Activated CD8-positive, alpha-beta T cell treated with anti-CD3 and anti-CD28 coated beads, Interleukin-2, amount 10 ng/mL, durations not matched to agents 7 days and 5 days (primary cell): ENCODE data around the gene MCM9. TPM values are rescaled to one million over a fixed set of nuclear protein-coding genes. Genes with fewer than 3 reads are reported as not detected.

Source experiments
- ATAC-seq: fragments of 150-1000 bp; cut with Tn5 transposase; one replicate; pipeline ENCODE4 v1.10.0; 2021; ENCODE audit warnings: moderate library complexity
- CTCF ChIA-PET: fragments of 350-600 bp; sonication (Branson Sonifier 250); formaldehyde crosslinking; loops from one replicate; lab custom pipeline; 2021; ENCODE audit warnings: antibody characterized with exemption; lab: Charles Lee
- POLR2A ChIA-PET: fragments of 350-600 bp; sonication (Branson Sonifier 250); formaldehyde crosslinking; loops from one replicate; lab custom pipeline; 2021; ENCODE audit warnings: antibody characterized with exemption; lab: Charles Lee
- DNase-seq: peaks from one replicate; pipeline ENCODE4 v3.0.0-alpha.2; 2020
- H3K27ac Mint-ChIP-seq: one replicate; pipeline ENCODE4 v1.8.0; 2021; ENCODE audit warnings: mild to moderate bottlenecking, mixed read lengths
- H3K27me3 Mint-ChIP-seq: one replicate; pipeline ENCODE4 v1.8.0; 2021; ENCODE audit warnings: low read depth, mixed read lengths
- H3K36me3 Mint-ChIP-seq: one replicate; pipeline ENCODE4 v1.8.0; 2021; ENCODE audit warnings: low read depth, mixed read lengths
- H3K4me1 Mint-ChIP-seq: one replicate; pipeline ENCODE4 v1.8.0; 2021; ENCODE audit warnings: low read depth, mixed read lengths
- H3K4me3 Mint-ChIP-seq: one replicate; pipeline ENCODE4 v1.8.0; 2021; ENCODE audit warnings: mild to moderate bottlenecking, mixed read lengths
- H3K9me3 Mint-ChIP-seq: one replicate; pipeline ENCODE4 v1.8.0; 2022; ENCODE audit warnings: mixed read lengths; ENCODE audit not compliant: insufficient read depth
- total RNA-seq, 2 experiments: library from RNA; stranded (reverse); gene quantifications; one replicate each; pipeline ENCODE4 v1.2.3, GENCODE V29; 2021

The MCM9 gene
- 10 to 100 TPM; 18.1 to 18.8 TPM for total RNA-seq

- ATAC-seq (peak; percentile 97), DNase-seq (peak; percentile 88)
- ChIA-PET CTCF (interaction anchor here (0.7 to 2.5 kb wide), 3 partner anchors 38 to 225 kb away, joined by 3 to 9 read pairs (median 4); no protein-coding TSS in a partner anchor), POLR2A (interaction anchor here (0.7 to 1.7 kb wide), 8 partner anchors 11 to 379 kb away, joined by 3 to 25 read pairs (median 3); partner anchors contain the start of gene ASF1A)
- peak within 1 kb of the TSS; percentile 90 for H3K27ac Mint-ChIP-seq
- peak within 1 kb of the TSS; percentile 88 for H3K4me3 Mint-ChIP-seq
- no peaks in the 10 kb centered on the region for H3K27me3 Mint-ChIP-seq
- peaks cover 24% of the 10 kb centered on the region for H3K4me1 Mint-ChIP-seq
- H3K36me3 Mint-ChIP-seq, result peaks cover 35% of the 10 kb centered on the region
- peaks cover 8% of the 10 kb centered on the region for H3K9me3 Mint-ChIP-seq
These were observed at the start of gene MCM9 for GRCh38 chr6:118934461-118935330. MCM9 (minus strand) TSS chr6:118935159; CDS start chr6:118931723, 3,436 bp downstream.

- no peaks in the 10 kb centered on the region for H3K36me3 Mint-ChIP-seq
- CTCF ChIA-PET, result no interaction called here
These were observed 49.4 kb upstream of the MCM9 start for GRCh38 chr6:118984342-118984741.

GRCh38 chr6:118982575-118982911 lies 47.6 kb upstream of the MCM9 start:
- CTCF ChIA-PET, result no interaction called here

More at GRCh38 chr6:118984342-118984741, 49.4 kb upstream of the MCM9 start:
- H3K27ac Mint-ChIP-seq, result no peak overlapping the region
- H3K4me1 Mint-ChIP-seq, result no peaks in the 10 kb centered on the region
- H3K9me3 Mint-ChIP-seq, result no peaks in the 10 kb centered on the region
- H3K4me3 Mint-ChIP-seq, result no peak overlapping the region
- ATAC-seq (no peak), DNase-seq (no peak)
- H3K27me3 Mint-ChIP-seq, result no peaks in the 10 kb centered on the region
- POLR2A ChIA-PET, result no interaction called here

GRCh38 chr6:118981884-118982574 lies 47.1 kb upstream of the MCM9 start:
- POLR2A ChIA-PET, result no interaction called here
- Mint-ChIP-seq H3K27ac (no peak overlapping the region), H3K27me3 (no peaks in the 10 kb centered on the region), H3K4me1 (no peaks in the 10 kb centered on the region), H3K36me3 (no peaks in the 10 kb centered on the region), H3K9me3 (no peaks in the 10 kb centered on the region), H3K4me3 (no peak overlapping the region)
- CTCF ChIA-PET, result no interaction called here
- ATAC-seq (no peak), DNase-seq (no peak)

More at GRCh38 chr6:118982575-118982911, 47.6 kb upstream of the MCM9 start:
- no peaks in the 10 kb centered on the region for H3K4me1 Mint-ChIP-seq
- POLR2A ChIA-PET, result no interaction called here
- no peaks in the 10 kb centered on the region for H3K27me3 Mint-ChIP-seq
- no peak for ATAC-seq
- H3K36me3 Mint-ChIP-seq, result no peaks in the 10 kb centered on the region
- H3K27ac Mint-ChIP-seq, result no peak overlapping the region
- H3K4me3 Mint-ChIP-seq, result no peak overlapping the region
- H3K9me3 Mint-ChIP-seq, result no peaks in the 10 kb centered on the region
- DNase-seq, result no peak

- DNase-seq (no peak), ATAC-seq (no peak)
- H3K4me3 Mint-ChIP-seq, result no peak overlapping the region
- CTCF ChIA-PET, result interaction anchor here (0.6 kb wide), 1 partner anchor 59 kb away, joined by 4 read pairs; no protein-coding TSS in a partner anchor
- H3K27ac Mint-ChIP-seq, result no peak overlapping the region
- H3K4me1 Mint-ChIP-seq, result no peaks in the 10 kb centered on the region
- no peaks in the 10 kb centered on the region for H3K27me3 Mint-ChIP-seq
- POLR2A ChIA-PET, result no interaction called here
- H3K36me3 Mint-ChIP-seq, result no peaks in the 10 kb centered on the region
- no peaks in the 10 kb centered on the region for H3K9me3 Mint-ChIP-seq
These were observed 45.1 kb upstream of the MCM9 start for GRCh38 chr6:118980063-118980462.

- DNase-seq (no peak), ATAC-seq (no peak)
- no peaks in the 10 kb centered on the region for H3K4me1 Mint-ChIP-seq
- H3K27me3 Mint-ChIP-seq, result no peaks in the 10 kb centered on the region
- H3K36me3 Mint-ChIP-seq, result no peaks in the 10 kb centered on the region
- no peak overlapping the region for H3K4me3 Mint-ChIP-seq
- ChIA-PET POLR2A (no interaction called here), CTCF (interaction anchor here (1.3 to 1.6 kb wide), 2 partner anchors 11 to 136 kb away, joined by 3 to 7 read pairs; no protein-coding TSS in a partner anchor)
- H3K9me3 Mint-ChIP-seq, result no peaks in the 10 kb centered on the region
- H3K27ac Mint-ChIP-seq, result no peak overlapping the region
These were observed 39.8 kb upstream of the MCM9 start for GRCh38 chr6:118974790-118975189.

- no peaks in the 10 kb centered on the region for H3K36me3 Mint-ChIP-seq
- H3K27ac Mint-ChIP-seq, result no peak overlapping the region
- ChIA-PET CTCF (interaction anchor here (0.7 to 5.5 kb wide), 4 partner anchors 9 to 138 kb away, joined by 3 to 60 read pairs (median 3); no protein-coding TSS in a partner anchor), POLR2A (no interaction called here)
- no peak overlapping the region for H3K4me3 Mint-ChIP-seq
- ATAC-seq (no peak), DNase-seq (no peak)
- H3K27me3 Mint-ChIP-seq, result no peaks in the 10 kb centered on the region
- no peaks in the 10 kb centered on the region for H3K4me1 Mint-ChIP-seq
- no peaks in the 10 kb centered on the region for H3K9me3 Mint-ChIP-seq
These were observed 36.7 kb upstream of the MCM9 start for GRCh38 chr6:118971682-118972081.

GRCh38 chr6:118970866-118971265 lies 35.9 kb upstream of the MCM9 start:
- H3K4me3 Mint-ChIP-seq, result no peak overlapping the region
- H3K4me1 Mint-ChIP-seq, result no peaks in the 10 kb centered on the region
- ATAC-seq, result no peak
- H3K36me3 Mint-ChIP-seq, result no peaks in the 10 kb centered on the region
- POLR2A ChIA-PET, result interaction anchor here (0.6 kb wide), 1 partner anchor 112 kb away, joined by 3 read pairs; no protein-coding TSS in a partner anchor
- DNase-seq, result no peak
- H3K27me3 Mint-ChIP-seq, result no peaks in the 10 kb centered on the region
- CTCF ChIA-PET, result interaction anchor here (0.7 to 5.5 kb wide), 4 partner anchors 8 to 139 kb away, joined by 3 to 60 read pairs (median 3); no protein-coding TSS in a partner anchor
- H3K27ac Mint-ChIP-seq, result no peak overlapping the region
- H3K9me3 Mint-ChIP-seq, result no peaks in the 10 kb centered on the region

- ChIA-PET CTCF (interaction anchor here (1.0 to 5.5 kb wide), 3 partner anchors 8 to 141 kb away, joined by 3 to 60 read pairs (median 3); no protein-coding TSS in a partner anchor), POLR2A (no interaction called here)
- no peaks in the 10 kb centered on the region for H3K27me3 Mint-ChIP-seq
- no peaks in the 10 kb centered on the region for H3K36me3 Mint-ChIP-seq
- H3K27ac Mint-ChIP-seq, result no peak overlapping the region
- no peaks in the 10 kb centered on the region for H3K4me1 Mint-ChIP-seq
- no peak for ATAC-seq
- no peak overlapping the region for H3K4me3 Mint-ChIP-seq
- no peak for DNase-seq
- no peaks in the 10 kb centered on the region for H3K9me3 Mint-ChIP-seq
These were observed 33.5 kb upstream of the MCM9 start for GRCh38 chr6:118968416-118968815.

GRCh38 chr6:118967239-118967638 lies 32.3 kb upstream of the MCM9 start:
- no peak overlapping the region for H3K4me3 Mint-ChIP-seq
- DNase-seq, result no peak
- ChIA-PET CTCF (interaction anchor here (1.6 to 5.9 kb wide), 3 partner anchors 9 to 143 kb away, joined by 3 to 66 read pairs (median 60); no protein-coding TSS in a partner anchor), POLR2A (no interaction called here)
- H3K4me1 Mint-ChIP-seq, result no peaks in the 10 kb centered on the region
- no peaks in the 10 kb centered on the region for H3K36me3 Mint-ChIP-seq
- H3K27me3 Mint-ChIP-seq, result no peaks in the 10 kb centered on the region
- no peak for ATAC-seq
- no peaks in the 10 kb centered on the region for H3K9me3 Mint-ChIP-seq
- no peak overlapping the region for H3K27ac Mint-ChIP-seq

- ChIA-PET POLR2A (no interaction called here), CTCF (interaction anchor here (1.0 to 5.9 kb wide), 2 partner anchors 112 to 145 kb away, joined by 4 to 66 read pairs; no protein-coding TSS in a partner anchor)
- ATAC-seq (no peak), DNase-seq (no peak)
- Mint-ChIP-seq H3K36me3 (no peaks in the 10 kb centered on the region), H3K27me3 (no peaks in the 10 kb centered on the region), H3K4me3 (no peak overlapping the region), H3K4me1 (no peaks in the 10 kb centered on the region), H3K9me3 (no peaks in the 10 kb centered on the region), H3K27ac (no peak overlapping the region)
These were observed 30.9 kb upstream of the MCM9 start for GRCh38 chr6:118965843-118966370.
